WERI-Rb-1 (cell line): ENCODE results near the gene FTCD.
"Not testable (repeated sequence)": the region's sequence is repeated elsewhere in the genome, so short reads cannot be mapped to it uniquely, and the experiment has no call there.

Source experiments
- DNase-seq: peaks from one replicate; pipeline ENCODE4 v3.0.0-alpha.2; 2020
- H3K27ac ChIP-seq: fragments of 250-450 bp; sonication (Bioruptor Pico); 2 replicates; pipeline ENCODE4 v1.5.1; 2020; ENCODE audit warnings: mild to moderate bottlenecking, moderate library complexity
- H3K27me3 ChIP-seq: fragments of 250-450 bp; sonication (Bioruptor Pico); 2 replicates; pipeline ENCODE4 v1.5.1; 2021; ENCODE audit warnings: mild to moderate bottlenecking, low read depth, moderate library complexity; ENCODE audit not compliant: insufficient read depth, severe bottlenecking
- H3K36me3 ChIP-seq: fragments of 250-450 bp; sonication (Bioruptor Pico); 2 replicates; pipeline ENCODE4 v1.5.1; 2020; ENCODE audit warnings: mild to moderate bottlenecking, moderate library complexity
- H3K4me3 ChIP-seq: 2 replicates; pipeline ENCODE4 v1.5.1; 2011; ENCODE audit warnings: low read depth, mild to moderate bottlenecking, control low read depth, low read length
- H3K9me3 ChIP-seq: fragments of 250-450 bp; sonication (Bioruptor Pico); 2 replicates; pipeline ENCODE4 v1.5.1; 2021; ENCODE audit warnings: mild to moderate bottlenecking, moderate library complexity; ENCODE audit not compliant: severe bottlenecking
- CTCF ChIP-seq: IDR thresholded peaks from 2 replicates; pipeline ENCODE4 v1.5.1; 2011; ENCODE audit warnings: low read depth, mild to moderate bottlenecking, control low read depth, inconsistent platforms, low read length

The FTCD gene

DNA sequence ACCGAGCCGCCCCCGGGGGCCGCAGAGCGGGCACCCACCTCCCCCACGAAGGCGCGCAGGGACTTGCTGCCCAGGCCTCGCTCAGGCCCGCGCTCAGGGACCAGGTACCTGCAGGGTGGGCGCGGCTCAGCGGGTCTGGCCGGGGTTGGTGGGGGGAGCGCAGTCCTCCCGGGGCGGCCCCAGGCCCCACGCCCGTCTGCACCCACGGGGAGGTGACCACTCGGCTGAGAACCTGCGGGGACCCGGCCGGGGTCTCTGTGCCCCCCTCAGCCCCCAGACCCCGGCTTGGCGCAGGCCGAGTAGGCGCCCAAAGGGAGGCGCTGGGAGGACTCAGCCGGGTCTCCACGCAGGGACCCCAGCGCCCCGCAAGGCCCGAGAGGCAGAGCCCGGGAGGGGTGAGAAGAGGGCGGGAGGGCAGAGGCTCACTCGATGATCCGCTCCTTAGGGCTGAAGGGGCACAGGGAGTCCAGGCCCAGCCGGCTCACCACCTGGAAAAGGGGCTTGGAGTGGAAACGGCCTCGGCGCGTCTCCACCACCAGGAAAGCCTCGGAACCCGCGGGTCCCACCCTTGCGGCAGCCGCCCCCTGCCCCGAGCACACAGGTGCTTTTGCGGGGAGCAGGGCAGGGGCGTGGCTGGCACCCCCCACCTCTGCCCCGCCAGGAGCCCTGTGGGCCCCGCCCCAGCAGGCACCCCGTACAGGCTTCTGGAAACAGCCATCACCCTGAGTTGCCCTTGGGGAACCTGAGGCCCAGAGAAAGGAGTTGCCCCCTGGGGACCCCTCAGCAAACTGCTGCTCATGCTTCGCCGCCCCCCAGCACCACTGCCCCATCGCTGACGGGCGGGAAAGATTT lies 9.3 kb downstream of the FTCD start:
- Histone ChIP-seq H3K27me3 (no peaks in the 10 kb centered on the region), H3K27ac (no peak overlapping the region), H3K4me3 (no peak overlapping the region), H3K9me3 (no peaks in the 10 kb centered on the region), H3K36me3 (no peaks in the 10 kb centered on the region)
- no peak for TF ChIP-seq CTCF
- no peak for DNase-seq

- TF ChIP-seq CTCF = no peak
- Histone ChIP-seq H3K4me3 (no peak overlapping the region), H3K27ac (peak overlapping the region; percentile 59), H3K27me3 (no peaks in the 10 kb centered on the region), H3K9me3 (no peaks in the 10 kb centered on the region), H3K36me3 (no peaks in the 10 kb centered on the region)
- no peak for DNase-seq
Measured at GRCh38 chr21:46145159-46145839, 10.1 kb downstream of the FTCD start.

- Histone ChIP-seq H3K27ac (peak overlapping the region; percentile 59), H3K9me3 (no peaks in the 10 kb centered on the region), H3K4me3 (no peak overlapping the region), H3K36me3 (no peaks in the 10 kb centered on the region), H3K27me3 (no peaks in the 10 kb centered on the region)
- TF ChIP-seq CTCF = no peak
- DNase-seq = no peak
Measured at GRCh38 chr21:46144464-46145070, 10.8 kb downstream of the FTCD start.

DNA sequence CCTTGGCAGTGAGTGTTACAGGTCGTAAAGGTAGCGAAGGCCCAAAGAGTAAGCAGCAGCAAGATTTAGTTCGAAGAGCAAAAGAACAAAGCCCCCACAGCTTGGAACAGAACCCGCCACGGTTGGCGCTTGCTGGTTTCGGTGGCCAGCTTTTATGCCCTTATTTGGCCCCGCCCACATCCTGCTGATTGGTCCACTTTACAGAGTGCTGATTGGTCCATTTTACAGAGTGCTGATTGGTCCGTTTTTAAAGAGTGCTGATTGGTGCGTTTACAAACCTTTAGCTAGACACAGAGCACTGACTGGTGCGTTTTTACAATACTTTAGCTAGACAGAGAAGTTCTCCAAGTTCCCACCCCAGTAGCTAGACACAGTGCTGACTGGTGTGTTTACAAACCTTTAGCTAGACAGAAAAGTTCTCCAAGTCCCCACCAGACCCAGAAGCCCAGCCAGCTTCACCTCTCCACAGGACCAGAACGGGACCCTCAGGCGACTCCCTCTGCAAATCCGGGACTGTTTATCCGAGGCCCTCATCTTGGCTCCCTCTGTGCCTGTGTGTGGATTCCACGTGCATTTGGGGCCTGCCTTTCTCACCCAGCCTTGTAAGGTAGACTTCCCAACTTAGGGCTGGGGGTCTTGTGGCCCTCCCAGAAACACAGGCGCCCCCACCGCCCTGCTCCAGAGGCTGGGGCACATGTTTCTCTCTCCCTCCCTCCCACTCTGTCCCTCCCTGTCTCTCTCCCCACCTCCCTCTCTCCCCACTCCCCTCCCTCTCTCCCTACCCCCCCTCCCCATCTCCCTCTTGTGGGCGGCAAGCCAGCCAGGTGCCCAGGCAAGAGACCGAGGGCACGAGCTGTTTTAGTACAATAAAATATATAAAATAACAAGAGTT lies 12.6 kb downstream of the FTCD start:
- DNase-seq = no peak
- no peak for TF ChIP-seq CTCF
- Histone ChIP-seq H3K27me3 (no peaks in the 10 kb centered on the region), H3K27ac (no peak overlapping the region; the same call in 1 of the 2 replicates), H3K4me3 (no peak overlapping the region), H3K36me3 (no peaks in the 10 kb centered on the region), H3K9me3 (no peaks in the 10 kb centered on the region)

- Histone ChIP-seq H3K27ac (no peak overlapping the region), H3K4me3 (no peak overlapping the region), H3K9me3 (no peaks in the 10 kb centered on the region), H3K36me3 (no peaks in the 10 kb centered on the region), H3K27me3 (no peaks in the 10 kb centered on the region)
- TF ChIP-seq CTCF = no peak
- DNase-seq = no peak
Measured at GRCh38 chr21:46141767-46142581, 13.4 kb downstream of the FTCD start.

DNA sequence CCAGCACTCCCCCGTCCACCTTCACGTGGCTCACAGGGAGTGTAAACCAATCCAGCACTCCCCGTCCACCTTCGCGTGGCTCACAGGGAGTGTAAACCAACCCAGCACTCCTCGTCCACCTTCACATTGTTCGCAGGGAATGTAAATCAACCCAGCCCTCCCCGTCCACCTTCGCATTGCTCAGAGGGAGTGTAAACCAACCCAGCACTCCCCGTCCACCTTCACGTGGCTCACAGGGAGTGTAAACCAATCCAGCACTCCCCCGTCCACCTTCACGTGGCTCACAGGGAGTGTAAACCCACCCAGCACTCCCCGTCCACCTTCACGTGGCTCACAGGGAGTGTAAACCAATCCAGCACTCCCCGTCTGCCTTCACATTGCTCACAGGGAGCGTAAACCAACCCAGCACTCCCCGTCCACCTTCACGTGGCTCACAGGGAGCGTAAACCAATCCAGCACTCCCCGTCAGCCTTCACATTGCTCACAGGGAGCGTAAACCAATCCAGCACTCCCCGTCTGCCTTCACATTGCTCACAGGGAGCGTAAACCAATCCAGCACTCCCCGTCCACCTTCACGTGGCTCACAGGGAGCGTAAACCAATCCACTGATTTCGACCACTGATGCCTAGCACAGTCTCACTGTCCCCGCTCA lies 14.9 kb downstream of the FTCD start:
- not testable (repeated sequence) for H3K9me3 ChIP-seq, H3K27me3 ChIP-seq, H3K27ac ChIP-seq, DNase-seq, H3K4me3 ChIP-seq, H3K36me3 ChIP-seq
